Erythroblast (primary cell): Measurements from ENCODE around the gene KIF14.

Experiments
- GATA1 ChIP-seq: IDR thresholded peaks from 2 replicates; pipeline ENCODE4 v1.6.1; 2011; ENCODE audit warnings: low read depth, mild to moderate bottlenecking, control low read depth, low read length, moderate library complexity
- POLR2A ChIP-seq: IDR thresholded peaks from 2 replicates; pipeline ENCODE4 v1.6.1; 2011; ENCODE audit warnings: mild to moderate bottlenecking, low read length

- TF ChIP-seq POLR2A (peak; percentile 80), GATA1 (no peak)
Measured at GRCh38 chr1:200620273-200621131, at the start of gene KIF14.
